KOPT-K1 (cell line): ENCODE results near the gene GNA15.
A peak's percentile ranks its signal among the peaks of the same experiment; 100 is the strongest.

Experiments used
- H3K27ac ChIP-seq: fragments of 200-600 bp; sonication (generic); 2 replicates; pipeline ENCODE4 v1.5.1; 2016; ENCODE audit warnings: antibody characterized with exemption, mild to moderate bottlenecking, low read depth, low read length; ENCODE audit not compliant: poor library complexity, severe bottlenecking
- H3K36me3 ChIP-seq: fragments of 200-600 bp; sonication (generic); 2 replicates; pipeline ENCODE4 v1.5.1; 2017; ENCODE audit warnings: antibody characterized with exemption, mild to moderate bottlenecking, low read length, moderate library complexity; ENCODE audit not compliant: insufficient read depth
- H3K9me3 ChIP-seq: fragments of 200-600 bp; sonication (generic); 2 replicates; pipeline ENCODE4 v1.5.1; 2017; ENCODE audit warnings: antibody characterized with exemption, low read length, mild to moderate bottlenecking; ENCODE audit not compliant: insufficient read depth, poor library complexity, severe bottlenecking

The GNA15 gene

DNA sequence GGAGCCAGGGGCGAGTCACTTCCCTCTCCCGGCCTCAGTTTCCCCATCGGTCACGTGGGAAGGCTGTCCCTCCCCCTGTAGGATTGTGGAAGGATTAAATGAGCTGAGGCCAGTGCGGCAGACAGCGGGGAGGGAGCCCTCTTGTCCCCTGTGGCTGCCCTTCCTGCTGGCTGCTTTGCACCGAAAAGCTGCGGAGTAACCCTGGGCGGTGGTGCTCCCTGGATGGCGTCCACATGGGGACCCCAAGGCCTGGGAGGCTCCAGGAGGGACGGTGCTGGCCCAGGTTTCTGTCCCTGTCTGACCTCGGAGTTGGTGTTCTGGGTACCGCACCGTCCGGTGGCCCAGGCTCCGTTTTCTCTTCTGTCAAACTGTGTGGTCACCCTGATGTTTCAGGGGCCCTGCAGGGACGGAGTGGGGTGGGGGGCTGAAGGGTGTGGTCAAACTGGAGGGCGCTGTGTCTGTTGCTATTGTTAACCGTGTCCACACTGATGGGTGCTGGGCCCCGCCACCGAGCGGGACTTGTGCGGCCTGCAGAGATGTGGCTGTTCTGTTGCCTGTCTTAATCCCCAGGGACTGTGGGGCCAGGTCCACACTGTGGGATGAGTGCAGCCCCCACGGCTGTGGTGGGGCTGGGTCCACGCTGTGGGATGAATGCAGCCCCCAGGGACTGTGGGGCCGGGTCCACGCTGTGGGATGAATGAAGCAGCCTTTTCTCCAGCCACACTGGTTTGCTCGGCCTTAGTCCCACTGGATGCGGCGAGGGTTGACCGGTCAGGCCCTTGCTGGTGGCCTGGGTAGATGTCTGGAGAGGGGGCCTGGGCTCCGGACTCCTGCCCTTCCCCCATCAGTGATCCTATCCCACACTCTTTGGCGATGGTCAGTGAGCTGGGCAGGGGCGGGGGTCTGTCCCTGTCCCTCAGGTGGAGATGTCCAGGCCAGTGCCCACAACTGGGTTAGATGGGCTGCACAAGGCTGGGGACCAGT lies 34.8 kb upstream of the GNA15 start:
- Histone ChIP-seq H3K9me3 (no peaks in the 10 kb centered on the region), H3K27ac (no peak overlapping the region), H3K36me3 (no peaks in the 10 kb centered on the region)

DNA sequence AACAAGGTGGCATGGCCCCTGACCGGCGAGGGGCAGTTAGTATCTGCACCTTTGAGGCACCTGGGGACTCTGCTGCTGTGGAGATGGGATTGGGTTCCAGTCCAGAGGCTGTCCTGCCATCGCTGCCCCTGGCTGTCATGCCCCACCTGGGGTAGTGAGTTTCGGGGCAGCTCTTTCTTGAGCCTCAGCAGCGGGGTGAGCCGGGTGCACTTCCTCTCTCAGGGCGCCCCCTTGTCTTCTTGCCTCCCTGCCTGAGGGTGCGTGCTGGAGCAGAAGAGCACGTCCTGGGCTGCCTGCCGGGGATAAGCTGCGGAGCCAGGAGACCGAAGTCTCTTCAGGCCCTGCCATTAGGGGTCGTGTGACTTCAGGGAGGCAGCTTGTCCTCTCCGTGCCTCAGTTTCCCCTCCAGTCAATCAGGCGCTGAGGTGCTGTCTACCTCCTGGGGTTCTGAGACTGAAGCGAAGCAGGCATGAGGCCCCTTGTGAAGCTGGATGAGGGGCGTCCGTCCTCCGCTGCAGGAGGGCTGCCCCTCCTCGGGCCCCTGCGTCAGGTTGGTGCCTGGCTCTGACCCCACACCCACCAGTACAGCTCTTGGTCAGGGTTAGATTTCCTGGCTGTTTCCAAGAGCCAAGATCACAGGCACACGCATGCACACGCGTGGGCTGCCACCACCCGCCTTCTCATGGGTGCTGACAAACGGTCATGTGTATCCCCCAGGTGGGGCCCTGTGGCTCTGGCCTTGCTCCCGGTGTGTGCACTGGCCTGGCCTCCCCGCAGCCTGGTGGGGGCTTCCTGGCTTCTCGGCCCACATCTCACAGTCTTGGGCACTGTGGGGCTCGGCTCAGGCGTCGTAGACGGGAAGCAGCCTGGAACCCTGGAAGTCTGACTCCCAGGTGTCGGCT lies 33.3 kb upstream of the GNA15 start:
- H3K36me3 ChIP-seq = no peaks in the 10 kb centered on the region
- H3K9me3 ChIP-seq = no peaks in the 10 kb centered on the region

DNA sequence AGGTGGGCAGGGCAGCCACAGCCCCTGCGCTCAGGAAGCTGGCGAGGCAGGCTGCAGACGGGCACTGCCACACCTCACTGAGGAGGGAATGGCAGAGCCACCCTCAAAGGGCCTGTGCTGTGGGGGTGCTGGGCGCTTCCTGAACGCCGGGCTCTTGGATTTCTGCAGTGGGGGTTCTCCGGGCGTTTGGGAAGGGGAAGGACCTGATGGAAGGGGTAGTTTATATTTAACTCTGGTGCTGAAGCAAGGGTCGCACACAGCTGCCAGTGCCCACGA lies 31.2 kb upstream of the GNA15 start:
- Histone ChIP-seq H3K36me3 (no peaks in the 10 kb centered on the region), H3K9me3 (no peaks in the 10 kb centered on the region), H3K27ac (no peak overlapping the region)

More for the DNA sequence above, 33.3 kb upstream of the GNA15 start:
- H3K27ac ChIP-seq = no peak overlapping the region

DNA sequence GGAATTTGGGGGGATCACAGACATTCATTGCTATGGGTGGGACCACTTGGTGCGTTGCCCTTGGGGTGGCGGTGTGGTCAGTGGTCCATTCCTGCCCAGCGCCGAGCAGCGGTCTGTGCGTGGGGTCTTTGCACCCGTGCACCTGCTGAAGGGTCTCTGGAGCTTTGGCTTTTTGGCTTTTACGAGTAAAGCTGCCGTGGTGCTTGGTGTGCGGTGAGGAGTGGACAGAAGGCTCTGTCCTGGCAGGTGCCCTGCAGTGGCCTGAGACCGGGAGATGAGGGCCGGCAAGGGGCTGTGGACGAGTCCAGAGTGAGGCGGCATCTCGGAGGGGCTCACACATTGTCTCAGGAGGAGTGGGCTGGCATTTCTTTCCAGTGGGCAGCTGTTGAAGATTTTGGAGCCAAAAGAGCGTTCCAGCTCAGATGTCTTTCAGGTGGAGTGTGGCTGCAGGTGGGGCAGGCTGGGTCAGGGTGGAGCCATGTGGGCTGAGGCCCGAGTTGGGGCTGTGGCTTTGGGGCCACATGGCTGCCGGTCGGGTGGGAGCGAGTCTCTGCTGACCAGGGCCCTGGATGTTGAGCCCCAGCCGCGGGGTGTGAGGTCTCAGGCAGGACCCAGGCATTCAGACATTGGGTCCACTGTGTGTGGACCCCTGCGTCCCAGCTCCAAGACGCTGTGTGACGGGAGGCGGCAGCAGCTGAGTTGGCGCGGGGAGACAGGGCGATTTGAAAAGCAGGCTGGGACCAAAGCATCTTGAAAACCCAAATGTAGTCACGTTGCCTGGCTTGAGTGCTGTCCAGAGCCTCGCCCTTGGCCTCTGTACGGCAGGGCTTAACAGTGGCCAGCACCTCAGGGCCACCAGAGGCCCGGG lies 30.0 kb upstream of the GNA15 start:
- H3K9me3 ChIP-seq = no peaks in the 10 kb centered on the region
- H3K27ac ChIP-seq = no peak overlapping the region
- H3K36me3 ChIP-seq = no peaks in the 10 kb centered on the region

DNA sequence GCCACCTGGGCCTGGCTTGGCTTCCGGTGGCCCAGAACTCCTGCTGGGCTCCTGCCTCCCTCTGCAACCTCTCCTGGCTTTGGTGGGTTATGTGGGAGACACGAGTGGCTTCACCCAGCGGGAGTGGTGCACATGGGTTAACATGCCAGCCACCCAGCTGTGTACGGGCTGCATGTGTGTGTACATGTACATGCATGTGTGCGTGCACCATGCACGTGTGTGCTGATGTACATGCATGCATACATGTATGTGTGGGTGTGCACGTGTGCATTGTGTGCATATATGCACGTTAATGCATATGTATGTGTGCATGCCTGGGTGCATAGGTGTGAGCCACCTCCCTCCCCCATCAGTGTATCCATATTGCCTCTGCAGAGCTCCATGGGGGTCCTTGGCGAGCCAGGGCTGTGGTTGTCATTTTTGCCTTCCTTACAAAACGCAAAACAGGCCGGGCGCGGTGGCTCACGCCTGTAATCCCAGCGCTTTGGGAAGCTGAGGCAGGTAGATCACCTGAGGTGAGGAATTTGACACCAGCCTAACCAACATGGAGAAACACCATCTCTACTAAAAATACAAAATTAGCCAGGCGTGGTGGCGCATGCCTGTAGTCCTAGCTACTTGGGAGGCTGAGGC lies 29.2 kb upstream of the GNA15 start:
- Histone ChIP-seq H3K27ac (no peak overlapping the region), H3K36me3 (no peaks in the 10 kb centered on the region), H3K9me3 (no peaks in the 10 kb centered on the region)

DNA sequence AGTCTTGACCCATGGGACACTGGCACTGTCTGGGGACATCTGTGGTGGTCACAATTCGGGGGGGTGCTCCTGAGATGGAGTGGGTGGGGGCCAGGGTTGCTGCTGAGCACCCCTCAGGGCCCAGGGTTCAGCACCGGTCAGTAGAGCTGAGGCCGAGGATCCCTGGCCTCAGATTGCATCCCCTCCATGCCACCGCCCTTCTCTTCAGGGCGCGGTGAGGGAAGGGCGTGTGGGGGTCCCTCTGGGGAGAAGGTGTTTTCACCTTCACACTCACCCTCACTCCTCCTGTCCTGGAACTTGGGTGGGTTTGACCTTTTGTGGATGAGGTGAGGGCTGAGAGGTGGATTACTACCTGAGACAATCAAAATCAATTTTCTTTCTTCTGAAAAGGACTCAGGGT lies 28.2 kb upstream of the GNA15 start:
- no peaks in the 10 kb centered on the region for H3K9me3 ChIP-seq
- no peak overlapping the region for H3K27ac ChIP-seq
- no peaks in the 10 kb centered on the region for H3K36me3 ChIP-seq

DNA sequence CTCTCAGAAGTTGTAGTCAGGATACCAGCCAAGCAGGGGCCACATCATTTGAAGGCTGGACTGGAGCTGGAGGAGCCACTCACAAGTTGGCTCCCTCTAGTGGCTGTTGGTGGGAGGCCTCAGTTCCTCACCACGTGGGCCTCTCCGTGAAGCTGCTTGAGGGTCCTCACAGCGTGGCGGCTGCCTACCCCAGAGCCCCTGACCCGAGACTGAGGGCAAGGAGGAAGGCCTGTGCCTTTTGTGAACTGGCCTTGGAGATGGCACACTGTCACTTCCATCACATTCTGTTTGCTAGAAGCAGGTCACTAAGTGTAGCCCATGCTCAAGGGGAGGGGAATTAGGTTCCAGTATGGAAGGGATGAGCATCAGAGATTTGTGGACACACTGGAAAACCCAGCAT lies 27.1 kb upstream of the GNA15 start:
- Histone ChIP-seq H3K9me3 (no peaks in the 10 kb centered on the region), H3K36me3 (no peaks in the 10 kb centered on the region), H3K27ac (peak overlapping the region; percentile 3)

DNA sequence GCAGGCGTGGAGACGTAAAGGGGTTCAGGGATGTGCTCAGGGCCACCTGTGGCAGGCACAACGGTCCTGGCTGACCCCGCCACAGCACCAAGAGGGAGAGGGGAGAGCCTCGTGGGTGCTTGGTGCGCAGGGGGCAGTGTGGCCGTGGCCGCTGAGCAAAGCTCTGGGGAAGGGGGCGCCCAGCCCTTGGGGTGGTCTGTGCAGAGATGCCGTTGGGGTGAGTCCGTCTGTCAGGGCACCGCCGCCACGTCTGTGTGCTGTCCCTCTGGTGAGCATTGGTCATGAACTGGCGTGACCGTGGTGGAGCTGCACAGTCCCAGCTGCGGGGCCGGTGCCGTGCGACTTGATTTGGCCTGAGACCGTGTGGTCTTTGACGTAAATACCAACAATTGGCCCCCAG lies 26.3 kb upstream of the GNA15 start:
- no peaks in the 10 kb centered on the region for H3K36me3 ChIP-seq
- no peak overlapping the region for H3K27ac ChIP-seq

DNA sequence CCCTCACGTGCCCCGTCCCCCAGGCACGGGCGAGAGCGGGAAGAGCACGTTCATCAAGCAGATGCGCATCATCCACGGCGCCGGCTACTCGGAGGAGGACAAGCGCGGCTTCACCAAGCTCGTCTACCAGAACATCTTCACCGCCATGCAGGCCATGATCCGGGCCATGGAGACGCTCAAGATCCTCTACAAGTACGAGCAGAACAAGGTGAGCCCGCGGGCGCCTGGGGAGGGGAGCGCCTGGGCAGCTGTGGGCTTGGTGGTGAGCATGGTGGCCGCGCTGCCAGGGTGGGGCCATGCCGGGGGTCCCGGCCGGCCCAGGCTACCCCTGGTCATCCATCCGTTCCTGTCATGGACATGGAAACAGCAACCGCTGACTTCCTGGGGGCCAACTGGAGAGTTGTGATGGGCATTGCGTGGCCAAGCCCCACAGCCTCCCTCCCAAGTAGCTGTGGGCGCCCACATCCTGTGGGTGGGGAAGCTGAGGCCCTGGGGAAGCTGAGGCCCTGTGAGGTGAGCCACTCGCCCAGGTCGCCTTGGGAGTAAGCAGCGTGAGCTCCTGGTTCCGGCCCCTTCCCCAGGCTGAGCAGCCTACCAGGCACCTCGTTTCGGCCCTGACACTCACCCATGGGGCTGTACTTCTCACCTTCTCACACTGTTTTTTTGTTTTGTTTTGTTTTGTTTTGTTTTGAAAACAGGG lies 25.6 kb upstream of the GNA15 start:
- no peaks in the 10 kb centered on the region for H3K9me3 ChIP-seq
- H3K27ac ChIP-seq = no peak overlapping the region
- no peaks in the 10 kb centered on the region for H3K36me3 ChIP-seq

More for the DNA sequence above, 26.3 kb upstream of the GNA15 start:
- H3K9me3 ChIP-seq = no peaks in the 10 kb centered on the region

DNA sequence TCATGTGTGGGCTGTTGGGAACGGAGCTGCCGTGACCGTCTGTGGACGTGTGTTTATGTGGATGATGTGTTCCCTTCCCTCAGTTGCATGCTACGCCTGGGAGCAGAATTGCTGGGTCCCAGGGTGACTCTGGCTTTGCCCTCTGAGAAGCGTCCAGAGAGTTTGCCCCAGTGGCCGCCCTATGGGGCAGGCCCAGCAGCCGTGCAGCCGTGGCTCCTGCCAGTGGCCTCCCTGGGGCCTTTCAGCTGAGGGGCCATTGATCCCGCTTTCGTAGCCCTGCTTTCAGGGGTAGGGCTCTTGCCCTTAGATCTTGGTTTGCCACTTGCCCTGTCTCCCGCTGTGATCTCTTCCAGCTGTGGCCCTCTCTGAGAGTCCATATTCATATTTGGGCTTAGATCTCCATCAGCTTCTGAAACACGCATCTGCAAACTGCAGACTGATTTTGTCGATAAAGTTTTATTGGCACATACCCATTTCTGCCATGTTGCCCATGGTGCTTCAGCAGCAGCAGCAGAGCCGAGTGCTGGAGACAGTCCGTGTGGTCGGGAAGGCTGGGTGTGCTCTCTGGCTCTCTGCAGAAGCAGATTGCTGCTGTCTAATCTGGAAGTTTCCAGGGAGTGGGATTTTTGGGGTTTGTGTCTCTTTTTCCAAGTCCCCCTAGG lies 24.1 kb upstream of the GNA15 start:
- H3K27ac ChIP-seq = no peak overlapping the region
- no peaks in the 10 kb centered on the region for H3K9me3 ChIP-seq
- no peaks in the 10 kb centered on the region for H3K36me3 ChIP-seq

DNA sequence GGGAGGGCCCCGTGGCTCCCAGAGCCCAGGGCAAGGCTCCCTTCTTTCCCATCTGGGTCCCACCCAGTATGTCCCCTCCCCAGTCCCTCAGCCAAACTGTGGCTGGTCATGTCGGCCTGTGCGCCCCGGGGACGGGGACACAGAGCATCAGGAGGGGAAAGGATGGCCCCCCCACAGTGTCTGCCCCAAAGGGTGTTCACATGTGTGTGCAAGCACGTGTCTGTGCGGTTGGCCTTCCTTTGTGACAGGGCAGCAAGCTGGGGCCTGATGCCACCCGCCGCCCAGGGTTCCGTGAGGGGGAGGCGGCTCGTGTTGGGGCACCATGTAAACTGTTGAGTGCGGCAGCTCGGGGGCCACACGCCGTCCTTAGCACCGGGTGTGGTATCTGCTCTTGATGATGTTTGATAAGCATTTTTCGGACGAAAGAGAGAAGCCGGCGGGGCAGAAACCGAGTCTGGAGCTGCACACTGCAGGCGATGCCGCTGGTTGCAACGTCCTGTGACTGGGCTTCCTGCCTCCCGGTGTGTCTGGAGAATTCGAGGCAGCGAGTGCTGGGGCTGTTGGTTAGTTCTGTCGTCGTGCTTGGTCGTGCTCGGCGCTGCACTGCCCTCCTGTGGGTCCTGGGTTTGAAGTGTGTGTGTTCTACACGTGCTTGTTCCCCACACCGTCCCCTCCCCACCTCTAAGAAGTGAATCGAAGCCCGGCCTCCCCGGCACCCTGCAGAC lies 23.3 kb upstream of the GNA15 start:
- no peaks in the 10 kb centered on the region for H3K9me3 ChIP-seq
- H3K27ac ChIP-seq = no peak overlapping the region
- H3K36me3 ChIP-seq = no peaks in the 10 kb centered on the region

DNA sequence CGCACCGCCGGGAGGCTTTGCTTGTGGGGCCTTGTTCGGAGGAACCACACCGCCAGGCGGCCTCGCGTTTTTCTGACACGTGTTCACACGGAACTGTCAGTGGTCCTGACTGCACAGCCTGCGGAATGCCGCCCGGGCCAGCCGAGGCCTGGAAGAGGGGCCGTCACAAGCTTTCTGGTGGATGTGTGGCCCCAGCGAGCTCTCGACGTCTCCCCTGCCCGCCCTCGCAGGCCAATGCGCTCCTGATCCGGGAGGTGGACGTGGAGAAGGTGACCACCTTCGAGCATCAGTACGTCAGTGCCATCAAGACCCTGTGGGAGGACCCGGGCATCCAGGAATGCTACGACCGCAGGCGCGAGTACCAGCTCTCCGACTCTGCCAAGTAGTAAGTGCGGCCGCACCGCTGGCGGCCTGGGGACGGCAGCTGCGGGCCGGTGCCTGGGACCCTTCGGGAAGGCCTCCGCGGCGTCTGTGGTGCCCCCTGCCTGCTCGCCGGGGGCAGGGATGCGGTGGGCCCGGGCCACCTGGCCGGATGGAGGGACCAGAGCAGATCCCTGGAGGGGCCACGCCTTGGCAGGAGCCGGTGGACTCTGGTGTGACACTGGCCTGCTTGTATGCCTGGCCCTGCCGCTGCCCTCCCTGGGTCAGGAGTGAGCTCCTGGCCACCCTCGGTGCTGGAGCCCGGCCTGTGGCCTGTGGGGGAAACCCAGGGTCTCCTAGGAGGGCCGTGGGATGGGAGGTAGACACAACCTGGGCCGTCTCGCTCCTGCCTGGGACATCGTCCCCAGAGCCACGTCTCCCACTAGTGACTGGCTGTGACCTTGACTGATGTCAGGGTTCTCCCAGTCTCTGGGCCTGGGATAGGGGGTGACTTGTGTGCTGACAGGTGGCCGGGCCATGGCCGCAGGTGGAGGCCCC lies 22.5 kb upstream of the GNA15 start:
- H3K36me3 ChIP-seq = no peaks in the 10 kb centered on the region
- no peaks in the 10 kb centered on the region for H3K9me3 ChIP-seq
- H3K27ac ChIP-seq = no peak overlapping the region
